HepG2 (cell line): ENCODE results near the gene FUT6. TPM values are rescaled to one million over a fixed set of nuclear protein-coding genes. Genes with fewer than 3 reads are reported as not detected.

Experiments
- ARID2 ChIP-seq: sonication (generic); formaldehyde crosslinking; IDR thresholded peaks from 2 replicates; pipeline ENCODE4 v1.8.1; 2022; ENCODE audit warnings: mild to moderate bottlenecking, missing genetic modification reagents, borderline replicate concordance
- ARNT2 ChIP-seq: sonication (generic); formaldehyde crosslinking; IDR thresholded peaks from 2 replicates; pipeline ENCODE4 v1.8.0; 2022; ENCODE audit warnings: mild to moderate bottlenecking, low read depth, missing genetic modification reagents, moderate library complexity
- CEBPZ ChIP-seq: IDR thresholded peaks from 2 replicates; pipeline ENCODE4 v1.6.1; 2012; ENCODE audit warnings: low read length, improper control_type of control experiment
- FOXA1 ChIP-seq, 2 experiments: fragments of 450-650 bp in 1 of 2; sonication (generic) in 1 of 2; formaldehyde crosslinking in 1 of 2; IDR thresholded peaks; 2 replicates each; pipeline versions ENCODE4 v1.4.0 to v1.6.1; 2016 to 2020; ENCODE audit warnings: missing genetic modification reagents in 1 of 2
- GABPA ChIP-seq, 2 experiments: IDR thresholded peaks; 2 replicates each; pipeline ENCODE4 v1.6.1; 2011 to 2016; ENCODE audit warnings: low read depth in 2 of 2, low read length in 1 of 2, missing biosample characterization in 1 of 2, missing genetic modification characterization in 1 of 2
- HES4 ChIP-seq: sonication (generic); formaldehyde crosslinking; IDR thresholded peaks from 2 replicates; pipeline ENCODE4 v1.9.0; 2021; ENCODE audit warnings: mild to moderate bottlenecking, missing genetic modification reagents, borderline replicate concordance
- MEIS2 ChIP-seq: sonication (generic); formaldehyde crosslinking; IDR thresholded peaks from 2 replicates; pipeline ENCODE4 v1.9.0; 2021; ENCODE audit warnings: mild to moderate bottlenecking, missing genetic modification reagents
- PITX1 ChIP-seq: sonication (generic); formaldehyde crosslinking; IDR thresholded peaks from 2 replicates; pipeline ENCODE4 v1.5.1; 2020; ENCODE audit warnings: mild to moderate bottlenecking, missing genetic modification reagents
- RFX3 ChIP-seq: IDR thresholded peaks from 2 replicates; pipeline ENCODE4 v1.6.1; 2016; ENCODE audit warnings: missing biosample characterization, missing genetic modification reagents
- ZFX ChIP-seq: sonication (generic); formaldehyde crosslinking; IDR thresholded peaks from 2 replicates; pipeline ENCODE4 v1.4.0; 2020; ENCODE audit warnings: mild to moderate bottlenecking, low read depth, missing genetic modification reagents, moderate library complexity
- ZNF564 ChIP-seq: sonication (generic); formaldehyde crosslinking; IDR thresholded peaks from 2 replicates; pipeline ENCODE4 v1.8.1; 2023; ENCODE audit warnings: mild to moderate bottlenecking, missing genetic modification reagents
- polyA plus RNA-seq, 8 experiments: library from polyadenylated mRNA; depleted of rRNA in 3 of 8; stranded (reverse) in 7 of 8; unstranded in 1 of 8; fragments of >200 nt; fragmentation: Illumina TruSeq in 4 of 8; extraction: Trizol in 4 of 8; gene quantifications; 2 replicates each; pipeline versions ENCODE4 v1.2.1 to v1.2.3, GENCODE V29; 2011 to 2016; ENCODE audit warnings: low read depth in 4 of 8, missing spikeins in 1 of 8, mixed read lengths in 1 of 8; ENCODE audit not compliant: insufficient read depth in 1 of 8
- total RNA-seq, 5 experiments: library from RNA; depleted of rRNA; stranded (reverse); fragments of >200 nt; fragmentation: Illumina TruSeq; extraction: Trizol; gene quantifications; 2 replicates each; pipeline ENCODE4 v1.2.3, GENCODE V29; 2016; ENCODE audit warnings: low read depth in 1 of 5
- TF ChIP-seq, protein P1 (sequence below): sonication (generic); formaldehyde crosslinking; IDR thresholded peaks from 2 replicates; pipeline ENCODE4 v1.5.0; 2020; ENCODE audit warnings: mild to moderate bottlenecking, missing genetic modification reagents
- TF ChIP-seq, protein P2 (sequence below): IDR thresholded peaks from 2 replicates; pipeline ENCODE4 v1.4.0; 2020; ENCODE audit warnings: mild to moderate bottlenecking, missing genetic modification reagents
- TF ChIP-seq, protein P3 (sequence below): sonication (generic); formaldehyde crosslinking; IDR thresholded peaks from 2 replicates; pipeline ENCODE4 v1.4.0; 2020; ENCODE audit warnings: low read depth, missing genetic modification reagents

FUT6 gene
- total and polyA plus RNA-seq, 2 of the 13 experiments (the other 11 are each of a cell fraction or from before 2014, with no cell fraction given) = 8.2 to 27.7 TPM

GRCh38 chr19:5803752-5804515 lies 35.6 kb downstream of the FUT6 start (continued):
- no peak for TF ChIP-seq ARID2 (CRISPR knock-in tag)
- no peak for TF ChIP-seq CEBPZ
- TF ChIP-seq, protein P1, sequence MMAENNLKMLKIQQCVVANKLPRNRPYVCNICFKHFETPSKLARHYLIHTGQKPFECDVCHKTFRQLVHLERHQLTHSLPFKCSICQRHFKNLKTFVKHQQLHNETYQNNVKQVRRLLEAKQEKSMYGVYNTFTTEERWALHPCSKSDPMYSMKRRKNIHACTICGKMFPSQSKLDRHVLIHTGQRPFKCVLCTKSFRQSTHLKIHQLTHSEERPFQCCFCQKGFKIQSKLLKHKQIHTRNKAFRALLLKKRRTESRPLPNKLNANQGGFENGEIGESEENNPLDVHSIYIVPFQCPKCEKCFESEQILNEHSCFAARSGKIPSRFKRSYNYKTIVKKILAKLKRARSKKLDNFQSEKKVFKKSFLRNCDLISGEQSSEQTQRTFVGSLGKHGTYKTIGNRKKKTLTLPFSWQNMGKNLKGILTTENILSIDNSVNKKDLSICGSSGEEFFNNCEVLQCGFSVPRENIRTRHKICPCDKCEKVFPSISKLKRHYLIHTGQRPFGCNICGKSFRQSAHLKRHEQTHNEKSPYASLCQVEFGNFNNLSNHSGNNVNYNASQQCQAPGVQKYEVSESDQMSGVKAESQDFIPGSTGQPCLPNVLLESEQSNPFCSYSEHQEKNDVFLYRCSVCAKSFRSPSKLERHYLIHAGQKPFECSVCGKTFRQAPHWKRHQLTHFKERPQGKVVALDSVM (CRISPR knock-in tag) = peak; percentile 80
- no peak for TF ChIP-seq FOXA1 (IDR thresholded peaks at IDR 0.05)
- TF ChIP-seq FOXA1 (CRISPR knock-in tag; IDR thresholded peaks at IDR 0.05) = no peak
- TF ChIP-seq, protein P2, sequence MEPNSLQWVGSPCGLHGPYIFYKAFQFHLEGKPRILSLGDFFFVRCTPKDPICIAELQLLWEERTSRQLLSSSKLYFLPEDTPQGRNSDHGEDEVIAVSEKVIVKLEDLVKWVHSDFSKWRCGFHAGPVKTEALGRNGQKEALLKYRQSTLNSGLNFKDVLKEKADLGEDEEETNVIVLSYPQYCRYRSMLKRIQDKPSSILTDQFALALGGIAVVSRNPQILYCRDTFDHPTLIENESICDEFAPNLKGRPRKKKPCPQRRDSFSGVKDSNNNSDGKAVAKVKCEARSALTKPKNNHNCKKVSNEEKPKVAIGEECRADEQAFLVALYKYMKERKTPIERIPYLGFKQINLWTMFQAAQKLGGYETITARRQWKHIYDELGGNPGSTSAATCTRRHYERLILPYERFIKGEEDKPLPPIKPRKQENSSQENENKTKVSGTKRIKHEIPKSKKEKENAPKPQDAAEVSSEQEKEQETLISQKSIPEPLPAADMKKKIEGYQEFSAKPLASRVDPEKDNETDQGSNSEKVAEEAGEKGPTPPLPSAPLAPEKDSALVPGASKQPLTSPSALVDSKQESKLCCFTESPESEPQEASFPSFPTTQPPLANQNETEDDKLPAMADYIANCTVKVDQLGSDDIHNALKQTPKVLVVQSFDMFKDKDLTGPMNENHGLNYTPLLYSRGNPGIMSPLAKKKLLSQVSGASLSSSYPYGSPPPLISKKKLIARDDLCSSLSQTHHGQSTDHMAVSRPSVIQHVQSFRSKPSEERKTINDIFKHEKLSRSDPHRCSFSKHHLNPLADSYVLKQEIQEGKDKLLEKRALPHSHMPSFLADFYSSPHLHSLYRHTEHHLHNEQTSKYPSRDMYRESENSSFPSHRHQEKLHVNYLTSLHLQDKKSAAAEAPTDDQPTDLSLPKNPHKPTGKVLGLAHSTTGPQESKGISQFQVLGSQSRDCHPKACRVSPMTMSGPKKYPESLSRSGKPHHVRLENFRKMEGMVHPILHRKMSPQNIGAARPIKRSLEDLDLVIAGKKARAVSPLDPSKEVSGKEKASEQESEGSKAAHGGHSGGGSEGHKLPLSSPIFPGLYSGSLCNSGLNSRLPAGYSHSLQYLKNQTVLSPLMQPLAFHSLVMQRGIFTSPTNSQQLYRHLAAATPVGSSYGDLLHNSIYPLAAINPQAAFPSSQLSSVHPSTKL (CRISPR knock-in tag) = peak; percentile 60; the same call in 1 of the 2 replicates
- TF ChIP-seq GABPA (IDR thresholded peaks at IDR 0.05; ENCODE audit: low read depth, low read length) = no peak
- no peak for TF ChIP-seq GABPA (CRISPR knock-in tag; IDR thresholded peaks at IDR 0.05; ENCODE audit: low read depth)
- peak; percentile 55; the same call in 1 of the 2 replicates for TF ChIP-seq ZFX (CRISPR knock-in tag)
- TF ChIP-seq RFX3 = no peak
- peak; percentile 95 for TF ChIP-seq ARNT2 (CRISPR knock-in tag)
- peak; percentile 35; the same call in 1 of the 2 replicates for TF ChIP-seq PITX1 (CRISPR knock-in tag)
- peak; percentile 52; the same call in 1 of the 2 replicates for TF ChIP-seq MEIS2 (CRISPR knock-in tag)
- TF ChIP-seq, protein P3, sequence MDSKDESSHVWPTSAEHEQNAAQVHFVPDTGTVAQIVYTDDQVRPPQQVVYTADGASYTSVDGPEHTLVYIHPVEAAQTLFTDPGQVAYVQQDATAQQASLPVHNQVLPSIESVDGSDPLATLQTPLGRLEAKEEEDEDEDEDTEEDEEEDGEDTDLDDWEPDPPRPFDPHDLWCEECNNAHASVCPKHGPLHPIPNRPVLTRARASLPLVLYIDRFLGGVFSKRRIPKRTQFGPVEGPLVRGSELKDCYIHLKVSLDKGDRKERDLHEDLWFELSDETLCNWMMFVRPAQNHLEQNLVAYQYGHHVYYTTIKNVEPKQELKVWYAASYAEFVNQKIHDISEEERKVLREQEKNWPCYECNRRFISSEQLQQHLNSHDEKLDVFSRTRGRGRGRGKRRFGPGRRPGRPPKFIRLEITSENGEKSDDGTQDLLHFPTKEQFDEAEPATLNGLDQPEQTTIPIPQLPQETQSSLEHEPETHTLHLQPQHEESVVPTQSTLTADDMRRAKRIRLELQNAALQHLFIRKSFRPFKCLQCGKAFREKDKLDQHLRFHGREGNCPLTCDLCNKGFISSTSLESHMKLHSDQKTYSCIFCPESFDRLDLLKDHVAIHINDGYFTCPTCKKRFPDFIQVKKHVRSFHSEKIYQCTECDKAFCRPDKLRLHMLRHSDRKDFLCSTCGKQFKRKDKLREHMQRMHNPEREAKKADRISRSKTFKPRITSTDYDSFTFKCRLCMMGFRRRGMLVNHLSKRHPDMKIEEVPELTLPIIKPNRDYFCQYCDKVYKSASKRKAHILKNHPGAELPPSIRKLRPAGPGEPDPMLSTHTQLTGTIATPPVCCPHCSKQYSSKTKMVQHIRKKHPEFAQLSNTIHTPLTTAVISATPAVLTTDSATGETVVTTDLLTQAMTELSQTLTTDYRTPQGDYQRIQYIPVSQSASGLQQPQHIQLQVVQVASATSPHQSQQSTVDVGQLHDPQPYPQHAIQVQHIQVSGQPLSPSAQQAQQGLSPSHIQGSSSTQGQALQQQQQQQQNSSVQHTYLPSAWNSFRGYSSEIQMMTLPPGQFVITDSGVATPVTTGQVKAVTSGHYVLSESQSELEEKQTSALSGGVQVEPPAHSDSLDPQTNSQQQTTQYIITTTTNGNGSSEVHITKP = no peak
- peak; percentile 75; the same call in 1 of the 2 replicates for TF ChIP-seq ZNF564
- TF ChIP-seq HES4 (CRISPR knock-in tag) = no peak
